SIG-M5 treated with dmso at 0.1 percent for 504 hours (cell line): ENCODE results near the gene FXYD3.
A peak's percentile ranks its signal among the peaks of the same experiment; 100 is the strongest.

Source experiments
- DNase-seq: peaks from one replicate; lab custom pipeline; 2025; ENCODE audit not compliant: unreplicated experiment; lab: John Stamatoyannopoulos, UW

The FXYD3 gene

GRCh38 chr19:35105411-35106290 lies 10.0 kb upstream of the FXYD3 start:
- DNase-seq = no peak

- no peak for DNase-seq
These were observed 9.4 kb upstream of the FXYD3 start for GRCh38 chr19:35106291-35106583.

GRCh38 chr19:35106898-35107541 lies 8.6 kb upstream of the FXYD3 start:
- DNase-seq = no peak

- DNase-seq = no peak
These were observed 8.1 kb upstream of the FXYD3 start for GRCh38 chr19:35107545-35107944.

GRCh38 chr19:35108730-35109129 lies 6.9 kb upstream of the FXYD3 start:
- DNase-seq = no peak

- no peak for DNase-seq
These were observed 6.1 kb upstream of the FXYD3 start for GRCh38 chr19:35109395-35110112.

GRCh38 chr19:35110974-35111373 lies 4.6 kb upstream of the FXYD3 start:
- no peak for DNase-seq

- DNase-seq = no peak
These were observed 2.5 kb upstream of the FXYD3 start for GRCh38 chr19:35112995-35113688.

- DNase-seq = peak; percentile 39
These were observed 1.1 kb upstream of the FXYD3 start for GRCh38 chr19:35114353-35115176.

GRCh38 chr19:35116072-35116801 lies 614 bp downstream of the FXYD3 start:
- DNase-seq = peak; percentile 7

- no peak for DNase-seq
These were observed 1.5 kb downstream of the FXYD3 start for GRCh38 chr19:35117116-35117515.

- no peak for DNase-seq
These were observed 2.2 kb downstream of the FXYD3 start for GRCh38 chr19:35117799-35118198.

- DNase-seq = no peak
These were observed 2.8 kb downstream of the FXYD3 start for GRCh38 chr19:35118268-35119020.

- no peak for DNase-seq
These were observed 3.5 kb downstream of the FXYD3 start for GRCh38 chr19:35119091-35119490.

GRCh38 chr19:35119578-35120155 lies 4.0 kb downstream of the FXYD3 start:
- DNase-seq = peak; percentile 25

- DNase-seq = peak; percentile 60
These were observed 4.9 kb downstream of the FXYD3 start for GRCh38 chr19:35120492-35120891.

- DNase-seq = no peak
These were observed 5.3 kb downstream of the FXYD3 start for GRCh38 chr19:35120898-35121297.

- DNase-seq = no peak
These were observed 7.3 kb downstream of the FXYD3 start for GRCh38 chr19:35122687-35123551.
